SK-N-SH (cell line): Measurements from ENCODE around the gene FOXR1. TPM values are rescaled to one million over a fixed set of nuclear protein-coding genes. Genes with fewer than 3 reads are reported as not detected.

Source experiments
- CTCF ChIA-PET: fragments of 300-600, 350-600 bp; formaldehyde crosslinking; extraction: SDS; loops from one replicate; lab custom pipeline; 2021; lab: Yijun Ruan, JAX
- POLR2A ChIA-PET: fragments of 350-600 bp; sonication (Branson Sonifier 250); formaldehyde crosslinking; extraction: SDS; loops from one replicate; lab custom pipeline; 2020; ENCODE audit warnings: antibody characterized with exemption, inconsistent platforms; lab: Yijun Ruan, JAX
- DNase-seq: peaks from one replicate; pipeline ENCODE4 v3.0.0; 2012
- H2AFZ ChIP-seq: fragments of 200-600 bp; sonication (generic); 2 replicates; pipeline ENCODE4 v1.8.1; 2016; ENCODE audit warnings: antibody characterized with exemption, mild to moderate bottlenecking, low read depth
- H3F3A ChIP-seq: fragments of 200-600 bp; sonication (generic); replicated peaks from 2 replicates; pipeline ENCODE3; 2016; ENCODE audit warnings: antibody characterized with exemption, mild to moderate bottlenecking; ENCODE audit not compliant: insufficient read depth
- H3K27ac ChIP-seq, 2 experiments: fragments of 200-500 bp in 1 of 2; fragments of 200-600 bp in 1 of 2; sonication (Bioruptor generic) in 1 of 2; sonication (generic), shearing (Covaris generic) in 1 of 2; 2 replicates each; pipeline versions ENCODE4 v1.5.1 to v1.6.1; 2014 to 2016; ENCODE audit warnings: low read depth in 2 of 2, inconsistent platforms in 1 of 2, low read length in 1 of 2, mild to moderate bottlenecking in 1 of 2, mixed read lengths in 1 of 2
- H3K27me3 ChIP-seq: fragments of 200-600 bp; sonication (generic), shearing (Covaris generic); 2 replicates; pipeline ENCODE4 v1.6.1; 2016; ENCODE audit warnings: mixed run types; ENCODE audit not compliant: insufficient read depth
- H3K36me3 ChIP-seq, 2 experiments: fragments of 200-500 bp in 1 of 2; fragments of 200-600 bp in 1 of 2; sonication (Bioruptor generic) in 1 of 2; sonication (generic) in 1 of 2; replicated peaks in 1 of 2; 2 replicates each; pipeline versions ENCODE3 to v1.5.1; 2014 to 2016; ENCODE audit warnings: low read length in 1 of 2, mild to moderate bottlenecking in 1 of 2; ENCODE audit not compliant: insufficient read depth in 2 of 2, control insufficient read depth in 1 of 2
- H3K4me1 ChIP-seq, 2 experiments: fragments of 200-500 bp in 1 of 2; fragments of 200-600 bp in 1 of 2; sonication (Bioruptor generic) in 1 of 2; sonication (generic), shearing (Covaris generic) in 1 of 2; 2 replicates each; pipeline versions ENCODE4 v1.5.1 to v1.6.1; 2014 to 2016; ENCODE audit warnings: low read depth in 1 of 2, low read length in 1 of 2, mixed run types in 1 of 2; ENCODE audit not compliant: insufficient read depth in 2 of 2, control insufficient read depth in 1 of 2
- H3K4me2 ChIP-seq: fragments of 200-600 bp; sonication (generic), shearing (Covaris generic); 2 replicates; pipeline ENCODE4 v1.6.1; 2017; ENCODE audit warnings: mixed run types
- H3K4me3 ChIP-seq, 2 experiments: fragments of 200-500 bp in 1 of 2; fragments of 200-600 bp in 1 of 2; sonication (Bioruptor generic) in 1 of 2; sonication (generic), shearing (Covaris generic) in 1 of 2; 2 replicates each; pipeline versions ENCODE4 v1.5.1 to v1.8.1; 2014 to 2016; ENCODE audit warnings: low read depth in 2 of 2, inconsistent platforms in 1 of 2, low read length in 1 of 2, mild to moderate bottlenecking in 1 of 2, mixed read lengths in 1 of 2, moderate library complexity in 1 of 2
- H3K79me2 ChIP-seq: fragments of 200-600 bp; sonication (generic); 2 replicates; pipeline ENCODE4 v1.8.1; 2017; ENCODE audit warnings: mild to moderate bottlenecking; ENCODE audit not compliant: insufficient read depth
- H3K9ac ChIP-seq: fragments of 200-600 bp; sonication (generic); 2 replicates; pipeline ENCODE4 v1.6.1; 2017; ENCODE audit warnings: mixed run types
- H3K9me2 ChIP-seq: fragments of 200-600 bp; sonication (generic); 2 replicates; pipeline ENCODE4 v1.6.1; 2017; ENCODE audit warnings: mixed run types
- H3K9me3 ChIP-seq: fragments of 200-600 bp; sonication (generic); 2 replicates; pipeline ENCODE4 v1.6.1; 2017; ENCODE audit warnings: mixed run types, mild to moderate bottlenecking, moderate library complexity
- H4K20me1 ChIP-seq: fragments of 200-600 bp; sonication (generic); 2 replicates; pipeline ENCODE4 v1.6.1; 2017; ENCODE audit warnings: mild to moderate bottlenecking, mixed run types; ENCODE audit not compliant: insufficient read depth
- EP300 ChIP-seq, 2 experiments: IDR thresholded peaks; 2 replicates each; pipeline versions ENCODE4 v1.4.0 to v1.6.1; 2012; ENCODE audit warnings: borderline replicate concordance in 1 of 2, low read depth in 1 of 2, low read length in 1 of 2
- EZH2phosphoT487 ChIP-seq: fragments of 200-600 bp; sonication (generic); IDR thresholded peaks from 2 replicates; pipeline ENCODE4 v1.6.1; 2017; ENCODE audit warnings: low read depth, mixed run types, mild to moderate bottlenecking, antibody characterized with exemption, moderate library complexity, borderline replicate concordance
- GATA2 ChIP-seq: sonication (generic); formaldehyde crosslinking; IDR thresholded peaks from 2 replicates; pipeline ENCODE4 v1.5.0; 2020; ENCODE audit warnings: mild to moderate bottlenecking, missing genetic modification reagents
- MEF2A ChIP-seq: IDR thresholded peaks from 2 replicates; pipeline ENCODE4 v1.4.0; 2012; ENCODE audit warnings: low read depth, borderline replicate concordance
- RCOR1 ChIP-seq: fragments of 150-350 bp; IDR thresholded peaks from 2 replicates; pipeline ENCODE4 v1.6.1; 2017; ENCODE audit warnings: antibody characterized with exemption, low read length
- YY1 ChIP-seq: IDR thresholded peaks from 2 replicates; pipeline ENCODE4 v1.4.0; 2012; ENCODE audit warnings: low read depth, mild to moderate bottlenecking
- WGBS: methylation state at CpG from one replicate; pipeline ENCODE4 v1.1.6; 2017; ENCODE audit warnings: low lambda C conversion rate; 5-methylcytosine and 5-hydroxymethylcytosine counted together
- polyA plus RNA-seq, 3 experiments: library from polyadenylated mRNA; depleted of rRNA; stranded (reverse); fragments of >200 nt; gene quantifications; 2 replicates each; pipeline ENCODE4 v1.2.3, GENCODE V29; 2012
- TF ChIP-seq, protein P1 (sequence below): fragments of 150-350 bp; IDR thresholded peaks from 2 replicates; pipeline ENCODE4 v1.6.1; 2016; ENCODE audit warnings: mild to moderate bottlenecking, low read depth, low read length

The FOXR1 gene
- polyA plus RNA-seq, 1 of the 3 experiments (the other 2 are of a cell fraction): not detected

DNA sequence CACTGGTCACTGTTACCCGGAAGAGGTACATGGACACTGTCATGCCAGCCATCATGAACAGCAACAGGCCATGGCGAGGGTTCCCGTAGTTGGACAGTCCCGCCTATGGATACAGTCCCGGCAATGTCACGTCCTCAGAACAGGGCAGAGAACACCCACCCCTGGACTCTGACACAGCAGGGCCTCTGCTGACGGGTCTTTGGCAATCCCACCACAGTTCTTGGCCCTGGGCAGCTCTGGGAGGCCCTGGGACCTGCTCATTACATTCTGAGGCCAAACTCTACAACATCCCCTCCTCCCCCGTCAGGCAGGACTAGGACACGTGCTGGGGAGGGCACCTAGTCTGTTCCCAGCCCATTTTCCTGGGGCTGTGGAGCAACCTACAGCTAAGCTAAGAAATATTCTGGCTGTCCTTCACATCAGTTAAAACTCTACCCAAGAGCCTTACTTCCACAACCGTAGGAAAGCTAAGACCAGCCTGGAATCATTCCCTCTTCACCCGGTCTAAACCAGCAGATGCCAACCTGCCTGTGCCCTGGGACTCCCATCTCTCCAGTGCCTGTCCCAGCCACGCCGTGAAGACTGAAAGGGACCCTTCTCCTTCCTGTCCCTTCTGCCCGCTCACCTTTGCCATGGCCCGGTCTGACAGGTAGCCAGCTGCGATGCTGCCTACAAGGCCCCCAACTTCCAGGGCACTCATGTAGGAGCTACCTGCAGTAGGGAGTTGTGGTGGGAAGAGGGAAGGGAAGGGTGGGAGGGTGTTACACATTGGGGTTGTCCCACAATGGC lies 54.6 kb downstream of the FOXR1 start:
- Histone ChIP-seq H3K36me3 (peaks cover 22 to 40% of the 10 kb centered on the region in 2 experiments), H3K4me1 (peaks cover 12 to 15% of the 10 kb centered on the region in 2 experiments; a peak in 3 of 4 replicates), H3F3A (peaks cover 12% of the 10 kb centered on the region), H3K9ac (no peak overlapping the region), H2AFZ (no peak overlapping the region), H3K4me3 (no peak overlapping the region), H4K20me1 (no peaks in the 10 kb centered on the region), H3K9me3 (no peaks in the 10 kb centered on the region), H3K4me2 (no peak overlapping the region), H3K9me2 (no peaks in the 10 kb centered on the region), H3K27ac (no peak overlapping the region), H3K27me3 (no peaks in the 10 kb centered on the region), H3K79me2 (peaks cover 15% of the 10 kb centered on the region; the same call in 1 of the 2 replicates)
- no peak for DNase-seq
- ChIA-PET CTCF (interaction anchor here (1.4 kb wide), 1 partner anchor 19 kb away, joined by 3 read pairs; no protein-coding TSS in a partner anchor), POLR2A (interaction anchor here (0.8 to 1.4 kb wide), 2 partner anchors 11 to 30 kb away, joined by 3 read pairs; no protein-coding TSS in a partner anchor)
- TF ChIP-seq YY1 (no peak), EZH2phosphoT487 (no peak), EP300 (IDR thresholded peaks at IDR 0.05; ENCODE audit: borderline replicate concordance in 1 of 2, low read depth in 1 of 2, low read length in 1 of 2) (no peak)
- TF ChIP-seq, protein P1, sequence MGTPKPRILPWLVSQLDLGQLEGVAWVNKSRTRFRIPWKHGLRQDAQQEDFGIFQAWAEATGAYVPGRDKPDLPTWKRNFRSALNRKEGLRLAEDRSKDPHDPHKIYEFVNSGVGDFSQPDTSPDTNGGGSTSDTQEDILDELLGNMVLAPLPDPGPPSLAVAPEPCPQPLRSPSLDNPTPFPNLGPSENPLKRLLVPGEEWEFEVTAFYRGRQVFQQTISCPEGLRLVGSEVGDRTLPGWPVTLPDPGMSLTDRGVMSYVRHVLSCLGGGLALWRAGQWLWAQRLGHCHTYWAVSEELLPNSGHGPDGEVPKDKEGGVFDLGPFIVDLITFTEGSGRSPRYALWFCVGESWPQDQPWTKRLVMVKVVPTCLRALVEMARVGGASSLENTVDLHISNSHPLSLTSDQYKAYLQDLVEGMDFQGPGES: no peak
- WGBS: 94% methylated on average over 12 of the region's 16 CpGs

DNA sequence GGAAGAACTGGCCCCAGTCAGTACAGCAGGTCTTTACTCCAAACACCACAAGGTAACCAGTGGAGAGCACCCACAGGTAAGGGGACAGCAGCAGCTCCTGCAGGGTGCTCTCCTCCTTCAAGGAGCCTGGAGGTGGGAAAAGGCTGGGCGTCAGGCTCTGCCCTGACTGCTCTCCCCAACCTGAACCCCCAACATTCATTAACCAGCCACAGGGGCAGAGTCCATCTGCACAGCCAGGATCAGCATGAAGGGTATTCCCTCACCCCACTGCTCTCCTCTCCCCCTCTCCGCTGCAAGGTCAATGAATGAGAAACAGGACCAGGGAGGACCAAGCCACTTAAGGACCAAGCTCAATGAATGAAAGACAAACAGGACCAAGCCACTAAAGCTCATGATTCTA lies 55.4 kb downstream of the FOXR1 start:
- H3F3A ChIP-seq: peaks cover 12% of the 10 kb centered on the region
- no peak overlapping the region for H3K27ac ChIP-seq
- H3K9me3 ChIP-seq: no peaks in the 10 kb centered on the region
- no peaks in the 10 kb centered on the region for H3K27me3 ChIP-seq
- H3K4me3 ChIP-seq: no peak overlapping the region
- CTCF ChIA-PET: interaction anchor here (1.2 to 1.4 kb wide), 2 partner anchors 17 to 68 kb away, joined by 3 read pairs; no protein-coding TSS in a partner anchor
- peaks cover 7% of the 10 kb centered on the region; the same call in 1 of the 2 replicates for H3K79me2 ChIP-seq
- POLR2A ChIA-PET: no interaction called here
- no peaks in the 10 kb centered on the region for H3K9me2 ChIP-seq
- no peak overlapping the region for H2AFZ ChIP-seq
- DNase-seq: no peak
- H3K4me2 ChIP-seq: no peak overlapping the region
- H4K20me1 ChIP-seq: no peaks in the 10 kb centered on the region
- 95% methylated on average over 2 of the region's 2 CpGs for WGBS
- H3K9ac ChIP-seq: no peak overlapping the region
- TF ChIP-seq GATA2 (CRISPR knock-in tag) (no peak), RCOR1 (no peak), EZH2phosphoT487 (no peak), MEF2A (no peak)
- peaks cover 12 to 15% of the 10 kb centered on the region in 2 experiments; a peak in 3 of 4 replicates for H3K4me1 ChIP-seq
- peaks cover 16 to 34% of the 10 kb centered on the region in 2 experiments for H3K36me3 ChIP-seq
